Middle frontal gyrus (tissue), 1 donor: ENCODE results near the gene CCDC188.

Source experiments
- DNase-seq: peaks from one replicate; pipeline ENCODE4 v3.0.0-alpha.2; 2015; ENCODE audit warnings: low spot score; ENCODE audit errors: extremely low spot score

The CCDC188 gene

DNA sequence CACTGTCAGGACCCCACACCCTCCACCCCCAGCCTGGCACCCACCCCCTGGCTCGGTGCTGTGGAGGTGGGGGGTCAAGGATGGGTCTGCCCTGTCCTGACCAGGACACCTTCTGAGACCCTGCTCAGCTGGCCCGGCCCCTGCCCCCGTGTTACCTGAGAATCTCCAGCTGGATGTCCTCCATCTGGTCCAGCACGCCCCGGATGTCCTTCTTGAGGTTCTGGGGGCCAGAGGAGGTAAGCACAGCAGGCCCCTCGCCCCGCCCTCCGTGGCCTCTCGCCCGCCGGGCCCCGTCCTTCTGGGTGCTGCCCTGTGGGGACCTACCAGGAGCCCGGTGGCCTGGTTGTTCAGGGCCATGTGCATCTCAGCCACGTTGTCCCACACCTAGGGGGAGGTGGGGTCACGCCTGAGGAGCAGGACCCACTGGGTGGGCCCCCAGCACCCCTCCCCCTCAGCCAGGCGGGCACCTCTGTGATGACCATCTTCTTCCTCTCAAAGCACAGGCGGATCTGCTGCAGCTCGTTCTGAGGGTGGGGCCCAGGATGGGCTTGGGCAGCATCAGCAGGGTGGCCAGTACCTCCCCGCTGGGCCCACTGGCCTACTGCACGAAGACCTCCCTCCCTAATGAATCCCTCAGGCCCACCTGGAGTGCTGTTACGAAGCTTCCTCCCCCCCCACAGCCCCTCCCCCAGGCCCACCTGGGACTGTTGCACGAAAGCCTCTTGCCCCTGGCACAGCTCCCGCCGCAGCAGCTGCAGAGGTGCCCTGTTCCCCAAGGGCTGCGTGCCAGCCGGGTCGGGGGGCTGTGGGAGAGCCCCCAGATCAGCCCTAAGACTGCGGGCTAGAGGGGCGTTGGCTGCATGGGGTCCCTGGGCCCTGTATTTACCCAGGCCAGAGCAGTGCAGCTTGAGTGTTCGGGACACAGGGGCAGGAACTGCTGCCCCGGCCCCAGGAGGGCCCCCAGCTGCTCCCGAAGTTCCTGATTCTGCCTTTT, 1.3 kb downstream of the CCDC188 start:
- DNase-seq, result no peak

GRCh38 chr22:20148414-20148813, 2.4 kb downstream of the CCDC188 start:
- no peak for DNase-seq

DNA sequence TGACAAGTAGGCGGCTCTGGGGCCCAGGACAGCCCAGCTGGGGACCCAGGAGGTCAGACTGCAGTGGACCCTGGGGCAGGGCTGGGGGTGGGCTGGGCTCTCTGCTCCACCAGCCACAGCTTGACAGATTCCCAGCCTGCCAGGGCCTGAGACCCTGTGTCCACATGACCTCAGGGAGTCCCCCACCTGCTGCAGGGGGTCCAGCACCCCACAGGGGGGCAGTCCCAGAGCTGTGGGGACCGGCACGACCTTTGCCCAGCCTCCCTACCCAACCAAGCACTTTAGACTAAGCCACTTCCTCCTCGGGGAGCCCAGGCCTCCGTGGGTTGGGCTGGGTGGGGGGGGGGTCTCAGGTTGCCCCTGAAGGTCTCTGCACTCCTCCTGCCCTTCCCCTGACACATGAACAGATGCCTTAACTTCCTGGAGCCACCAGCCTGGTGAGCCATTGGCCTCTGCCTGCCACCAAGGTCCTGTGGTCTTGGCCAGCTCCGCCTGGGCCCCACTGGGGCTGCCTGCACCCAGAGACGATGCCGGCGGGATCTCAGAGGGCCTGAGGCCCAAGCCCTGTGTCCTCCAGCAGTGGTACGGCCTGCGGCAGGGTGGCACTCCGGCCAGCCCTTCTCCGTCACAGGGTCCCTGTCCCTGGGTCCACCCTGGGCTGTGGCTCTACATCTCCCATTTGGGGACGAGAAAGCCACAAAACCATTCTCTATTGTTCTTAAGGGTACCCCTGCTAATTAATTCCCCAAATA, 3.4 kb downstream of the CCDC188 start:
- DNase-seq, result no peak

DNA sequence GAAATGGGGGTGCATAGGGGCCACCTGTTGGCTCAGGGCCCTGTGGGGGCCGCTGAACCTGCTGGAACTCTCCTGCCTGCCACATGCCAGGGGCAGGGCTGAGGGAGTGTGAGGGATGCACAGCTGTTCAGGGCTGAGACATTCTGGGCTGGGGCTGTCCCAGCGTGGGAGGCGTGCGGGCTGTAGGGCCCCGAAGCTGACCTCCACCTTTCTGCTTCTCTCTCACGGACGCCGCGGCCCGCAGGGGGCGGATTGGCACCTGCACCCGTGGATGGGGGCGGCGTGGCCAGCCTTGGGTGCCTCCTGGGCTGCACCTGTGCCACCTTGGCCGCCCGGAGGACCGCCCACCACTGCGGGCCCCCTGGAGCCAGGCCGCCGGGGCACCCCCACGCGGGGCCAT, 4.1 kb downstream of the CCDC188 start:
- no peak for DNase-seq

GRCh38 chr22:20145832-20146223, 5.0 kb downstream of the CCDC188 start:
- DNase-seq, result no peak

DNA sequence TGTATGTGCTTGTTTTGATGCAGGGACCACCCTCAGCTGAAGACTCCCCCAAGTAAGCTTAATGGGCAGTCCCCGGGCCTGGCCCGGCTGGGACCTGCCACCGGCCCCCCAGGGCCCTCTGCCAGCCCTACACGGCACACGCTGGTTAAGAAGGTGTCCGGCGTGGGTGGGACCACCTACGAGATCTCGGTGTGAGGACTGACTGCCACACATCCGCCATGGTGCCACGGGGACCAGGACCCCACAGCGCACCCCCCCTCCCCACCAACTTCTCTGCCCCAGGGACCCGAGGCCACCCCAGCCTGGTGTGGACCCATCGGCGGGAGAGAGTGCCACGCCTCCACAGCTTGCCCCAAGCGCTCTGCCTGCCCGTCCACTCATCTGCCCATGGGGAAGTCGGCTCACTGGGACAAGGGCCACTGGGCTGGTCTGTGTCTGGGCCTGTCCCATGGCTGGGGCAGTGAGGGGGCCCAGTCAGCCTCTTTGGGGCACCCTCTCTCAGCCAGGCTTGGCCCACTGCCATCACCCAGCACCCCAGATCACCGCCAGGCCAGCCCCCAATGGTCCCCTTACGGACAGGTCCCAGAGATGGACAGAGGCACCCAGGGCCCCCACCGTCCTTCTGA, 5.5 kb downstream of the CCDC188 start:
- DNase-seq, result no peak

GRCh38 chr22:20143883-20144665, 6.8 kb downstream of the CCDC188 start:
- DNase-seq, result no peak

DNA sequence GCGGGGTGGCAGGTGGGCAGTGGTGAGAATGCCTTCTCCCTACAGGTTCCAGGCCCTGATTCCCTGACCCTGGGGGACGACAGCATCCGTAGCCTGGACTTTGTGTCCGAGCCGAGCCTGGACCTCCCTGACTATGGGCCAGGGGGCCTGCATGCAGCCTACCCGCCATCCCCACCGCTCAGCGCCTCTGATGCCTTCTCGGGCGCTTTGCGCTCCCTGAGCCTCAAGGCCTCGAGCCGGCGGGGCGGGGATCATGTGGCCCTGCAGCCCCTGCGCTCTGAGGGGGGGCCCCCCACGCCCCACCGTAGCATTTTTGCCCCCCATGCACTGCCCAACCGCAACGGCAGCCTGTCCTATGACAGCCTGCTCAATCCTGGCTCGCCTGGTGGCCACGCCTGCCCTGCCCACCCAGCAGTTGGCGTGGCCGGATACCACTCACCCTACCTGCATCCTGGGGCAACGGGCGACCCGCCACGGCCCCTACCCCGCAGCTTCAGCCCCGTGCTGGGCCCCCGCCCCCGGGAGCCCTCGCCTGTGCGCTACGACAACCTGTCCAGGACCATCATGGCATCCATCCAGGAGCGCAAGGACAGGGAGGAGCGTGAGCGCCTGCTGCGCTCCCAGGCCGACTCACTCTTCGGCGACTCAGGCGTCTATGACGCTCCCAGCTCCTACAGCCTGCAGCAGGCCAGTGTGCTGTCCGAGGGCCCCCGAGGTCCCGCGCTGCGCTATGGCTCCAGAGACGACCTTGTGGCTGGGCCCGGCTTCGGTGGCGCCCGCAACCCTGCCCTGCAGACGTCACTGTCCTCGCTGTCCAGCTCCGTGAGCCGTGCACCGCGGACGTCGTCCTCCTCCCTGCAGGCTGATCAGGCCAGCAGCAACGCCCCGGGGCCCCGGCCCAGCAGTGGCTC, 7.9 kb downstream of the CCDC188 start:
- no peak for DNase-seq

- no peak for DNase-seq
Measured at GRCh38 chr22:20141186-20142077, 9.4 kb downstream of the CCDC188 start.

DNA sequence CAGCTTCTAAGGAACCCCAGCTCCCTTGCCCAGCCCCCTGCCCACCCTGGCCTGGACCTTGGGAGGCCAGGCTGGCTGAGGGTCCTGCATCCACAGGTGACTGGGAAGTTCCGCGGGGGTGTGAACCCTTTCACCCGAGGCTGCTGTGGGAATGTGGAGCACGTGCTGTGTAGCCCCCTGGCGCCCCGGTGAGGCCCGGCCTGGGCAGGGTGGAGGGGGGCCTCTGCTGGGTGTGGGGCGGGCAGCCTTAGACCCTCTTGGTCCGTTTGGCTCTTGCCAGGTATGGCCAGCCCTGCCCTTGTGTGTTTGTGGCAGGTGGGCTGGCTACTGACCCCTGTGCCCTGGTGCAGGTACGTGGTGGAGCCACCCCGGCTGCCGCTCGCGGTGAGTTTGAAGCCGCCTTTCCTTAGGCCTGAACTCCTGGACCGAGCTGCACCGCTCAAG, 10.3 kb downstream of the CCDC188 start:
- no peak for DNase-seq

GRCh38 chr22:20140107-20140445, 10.8 kb downstream of the CCDC188 start:
- no peak for DNase-seq

- DNase-seq, result no peak
Measured at GRCh38 chr22:20139391-20140106, 11.3 kb downstream of the CCDC188 start.

GRCh38 chr22:20138868-20139267, 12.0 kb downstream of the CCDC188 start:
- DNase-seq, result no peak

GRCh38 chr22:20138417-20138738, 12.5 kb downstream of the CCDC188 start:
- DNase-seq, result no peak

- no peak for DNase-seq
Measured at GRCh38 chr22:20137671-20138416, 13.0 kb downstream of the CCDC188 start.

DNA sequence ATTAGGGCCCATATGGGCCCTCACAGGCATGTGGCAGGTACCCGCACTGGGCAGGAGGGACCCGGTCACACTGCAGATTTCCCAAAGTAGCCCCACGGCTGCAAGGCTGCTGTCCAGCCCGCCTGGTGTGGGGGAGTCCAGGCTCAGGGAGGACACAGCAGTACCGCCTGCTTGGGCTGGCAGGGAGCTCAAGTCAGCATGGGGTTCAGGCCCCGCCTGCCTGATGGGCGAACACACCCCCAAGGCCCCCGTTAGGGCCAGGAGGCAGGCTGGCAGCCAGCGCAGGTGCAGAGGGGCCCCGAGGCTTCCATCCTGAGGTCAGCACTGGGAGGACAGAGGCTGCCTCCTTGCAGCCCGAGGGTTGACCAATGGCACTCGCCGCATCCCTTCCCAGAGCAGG, 13.7 kb downstream of the CCDC188 start:
- DNase-seq, result no peak

GRCh38 chr22:20136603-20136873, 14.3 kb downstream of the CCDC188 start:
- DNase-seq, result no peak
